Astrocyte of the cerebellum (primary cell): ENCODE measurements around the gene REL.

Experiments
- DNase-seq: peaks from one replicate; pipeline ENCODE4 v3.0.0-alpha.2; 2011; ENCODE audit warnings: low read depth
- H3K4me3 ChIP-seq: 2 replicates; pipeline ENCODE4 v1.5.1; 2011; ENCODE audit warnings: mild to moderate bottlenecking, low read depth, low read length, moderate library complexity
- in situ Hi-C: cut with HindIII; loops from 2 replicates; pipeline ENCODE4 v1.10.0; 2017; ENCODE audit warnings: low sequenced_read_pairs
- TF ChIP-seq, protein P1 (sequence below): IDR thresholded peaks from 2 replicates; pipeline ENCODE4 v1.5.1; 2012; ENCODE audit warnings: low read length, low read depth, moderate library complexity, mild to moderate bottlenecking; ENCODE audit errors: missing control alignments

Gene REL

DNA sequence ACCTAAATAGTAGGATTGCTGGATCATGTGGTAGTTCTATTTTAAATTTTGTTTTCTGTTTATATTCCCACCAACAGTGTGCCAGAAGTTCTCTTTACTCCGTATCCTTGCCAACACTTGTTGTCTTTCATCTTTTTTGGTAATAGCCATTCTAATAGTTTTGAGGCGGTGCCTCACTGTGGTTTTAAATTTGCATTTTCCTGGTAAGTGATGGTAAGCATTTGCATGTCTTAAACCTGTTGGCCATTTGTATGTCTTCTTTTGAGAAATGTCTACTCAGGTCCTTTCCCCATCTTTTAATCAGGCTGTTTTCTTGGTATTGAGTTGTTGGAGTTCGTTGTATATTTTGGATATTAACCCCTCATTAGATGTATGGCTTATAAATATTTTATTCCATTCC lies 51.6 kb downstream of the REL start:
- TF ChIP-seq, protein P1, sequence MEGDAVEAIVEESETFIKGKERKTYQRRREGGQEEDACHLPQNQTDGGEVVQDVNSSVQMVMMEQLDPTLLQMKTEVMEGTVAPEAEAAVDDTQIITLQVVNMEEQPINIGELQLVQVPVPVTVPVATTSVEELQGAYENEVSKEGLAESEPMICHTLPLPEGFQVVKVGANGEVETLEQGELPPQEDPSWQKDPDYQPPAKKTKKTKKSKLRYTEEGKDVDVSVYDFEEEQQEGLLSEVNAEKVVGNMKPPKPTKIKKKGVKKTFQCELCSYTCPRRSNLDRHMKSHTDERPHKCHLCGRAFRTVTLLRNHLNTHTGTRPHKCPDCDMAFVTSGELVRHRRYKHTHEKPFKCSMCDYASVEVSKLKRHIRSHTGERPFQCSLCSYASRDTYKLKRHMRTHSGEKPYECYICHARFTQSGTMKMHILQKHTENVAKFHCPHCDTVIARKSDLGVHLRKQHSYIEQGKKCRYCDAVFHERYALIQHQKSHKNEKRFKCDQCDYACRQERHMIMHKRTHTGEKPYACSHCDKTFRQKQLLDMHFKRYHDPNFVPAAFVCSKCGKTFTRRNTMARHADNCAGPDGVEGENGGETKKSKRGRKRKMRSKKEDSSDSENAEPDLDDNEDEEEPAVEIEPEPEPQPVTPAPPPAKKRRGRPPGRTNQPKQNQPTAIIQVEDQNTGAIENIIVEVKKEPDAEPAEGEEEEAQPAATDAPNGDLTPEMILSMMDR: no peak
- in situ Hi-C loops: no loop called here
- no peak for DNase-seq
- H3K4me3 ChIP-seq: no peak overlapping the region

DNA sequence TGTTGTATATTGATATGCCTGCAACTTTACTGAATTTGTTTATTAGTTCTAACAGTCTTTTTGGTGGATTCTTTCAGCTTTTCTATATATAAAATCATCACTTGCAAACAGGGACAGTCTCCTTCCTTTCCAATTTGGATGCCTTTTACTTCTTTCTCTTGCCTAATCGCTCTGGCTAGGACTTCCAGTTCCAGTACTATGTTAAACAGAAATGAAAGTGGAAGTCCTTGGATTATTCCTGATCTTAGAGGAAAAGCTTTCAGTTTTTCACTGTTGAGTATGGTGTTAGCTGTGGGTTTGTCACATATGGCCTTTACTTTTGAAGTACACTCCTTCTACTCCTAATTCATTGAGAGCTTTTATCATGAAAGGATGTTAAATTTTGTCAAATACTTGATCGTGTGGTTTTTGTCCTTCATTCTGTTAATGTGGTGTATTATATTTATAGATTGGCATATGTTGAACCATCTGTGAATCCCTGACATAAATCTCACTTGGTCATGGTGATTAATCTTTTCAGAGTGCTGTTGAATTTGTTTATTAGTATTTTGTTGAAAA lies 52.9 kb downstream of the REL start:
- H3K4me3 ChIP-seq: no peak overlapping the region
- no peak for DNase-seq
- TF ChIP-seq, protein P1: no peak
- in situ Hi-C loops: no loop called here

DNA sequence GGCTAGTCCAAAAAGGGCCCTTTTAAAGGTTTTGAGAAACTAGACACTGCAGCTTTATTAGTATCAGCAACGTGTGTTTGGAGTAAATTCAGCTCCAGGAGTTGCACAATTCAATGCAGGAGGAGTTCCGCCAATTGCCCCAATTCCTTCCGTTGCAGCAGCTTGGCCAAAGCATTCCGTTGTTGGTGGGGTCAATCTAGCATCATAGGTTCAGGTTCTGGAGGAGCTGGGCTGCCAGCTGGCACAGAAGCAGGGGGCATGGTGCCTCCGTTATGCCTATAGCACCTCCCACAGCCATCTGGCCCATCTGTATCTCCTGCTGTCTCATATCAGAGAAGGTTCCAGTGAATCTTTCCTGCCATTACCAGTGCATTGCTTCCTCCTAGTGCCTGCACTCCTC lies 55.4 kb downstream of the REL start:
- no peak for DNase-seq
- TF ChIP-seq, protein P1: no peak
- no peak overlapping the region for H3K4me3 ChIP-seq
- in situ Hi-C loops: no loop called here

DNA sequence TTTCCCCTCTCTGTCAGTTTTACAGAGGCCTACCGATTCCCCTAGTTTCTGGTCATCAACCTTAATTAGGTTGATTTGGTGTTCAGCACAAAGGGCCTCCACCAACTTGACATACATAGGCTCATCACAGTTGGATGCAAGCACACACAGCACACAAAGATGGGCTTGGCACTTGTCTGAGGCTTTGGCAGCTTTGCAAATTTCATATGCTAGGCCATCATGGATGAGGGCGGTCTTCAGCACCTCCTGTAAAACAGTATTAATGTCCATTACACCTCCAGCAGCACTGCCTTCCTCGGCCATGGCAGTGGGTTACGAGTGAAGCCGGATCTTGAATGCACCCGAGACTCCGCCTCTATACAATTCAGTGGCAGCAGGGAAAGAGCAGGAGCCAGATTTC lies 56.9 kb downstream of the REL start:
- TF ChIP-seq, protein P1: no peak
- in situ Hi-C loops: no loop called here
- H3K4me3 ChIP-seq: no peak overlapping the region
- DNase-seq: no peak

DNA sequence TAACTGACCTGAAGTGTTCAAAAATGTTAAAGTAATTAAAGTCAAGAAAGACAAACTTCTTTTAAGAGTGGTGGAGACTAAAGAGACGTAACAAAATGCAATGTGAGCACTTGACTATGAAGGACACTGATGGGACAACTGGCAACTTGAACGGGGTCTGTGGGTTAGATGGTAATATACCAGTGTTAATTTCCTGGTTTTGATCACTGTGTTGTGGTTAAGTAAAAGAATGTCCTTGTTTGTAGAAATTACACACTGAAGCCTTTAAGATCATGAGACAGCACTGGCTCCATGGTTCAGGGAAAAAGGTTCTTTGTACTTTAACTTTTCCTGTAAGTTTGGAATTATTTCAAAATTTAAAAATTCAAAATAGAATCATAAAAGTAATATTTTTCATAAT lies 58.2 kb downstream of the REL start:
- in situ Hi-C loops: no loop called here
- no peak for DNase-seq
- H3K4me3 ChIP-seq: no peak overlapping the region
- TF ChIP-seq, protein P1: no peak

DNA sequence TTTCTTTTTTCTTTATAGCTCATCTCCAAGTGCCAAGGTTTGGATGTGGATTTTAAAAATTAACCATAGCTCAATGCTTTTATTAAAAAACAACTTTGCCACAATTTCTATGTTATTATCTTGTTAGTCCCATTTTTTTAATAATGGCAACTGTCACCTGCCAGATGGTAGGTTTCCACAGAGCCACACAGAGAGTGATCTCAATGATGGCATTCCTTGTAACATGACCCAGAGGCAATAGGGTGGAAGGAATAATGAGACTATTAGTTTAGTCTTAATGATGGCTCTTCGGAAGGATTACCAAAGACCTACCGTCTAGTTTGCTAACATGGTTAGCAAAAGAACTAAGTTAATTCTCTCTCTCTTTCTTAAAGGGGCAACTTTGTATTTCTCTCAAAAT lies 64.0 kb downstream of the REL start:
- H3K4me3 ChIP-seq: no peak overlapping the region
- in situ Hi-C loops: no loop called here
- no peak for DNase-seq
- TF ChIP-seq, protein P1: no peak

DNA sequence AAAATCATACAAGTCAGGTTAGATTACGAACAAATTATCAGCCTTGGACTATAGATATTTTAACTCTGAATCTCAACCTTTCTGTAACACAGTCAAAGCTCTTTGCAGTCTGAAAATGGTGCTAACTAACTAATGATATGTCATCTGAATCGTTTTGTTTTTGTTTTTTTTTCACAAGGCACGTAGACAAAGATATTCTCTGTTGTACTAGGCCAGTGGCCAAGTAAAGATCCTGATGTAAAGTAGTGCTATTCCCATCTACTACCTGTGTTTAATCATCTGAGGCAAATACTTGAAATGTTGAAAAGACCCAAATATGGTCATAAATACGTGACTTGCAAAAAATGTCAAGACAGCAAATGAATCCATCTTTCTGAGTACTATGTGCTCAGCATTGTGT lies 65.7 kb downstream of the REL start:
- TF ChIP-seq, protein P1: no peak

More for the DNA sequence above, 65.7 kb downstream of the REL start:
- in situ Hi-C loops: no loop called here
- H3K4me3 ChIP-seq: no peak overlapping the region
- no peak for DNase-seq
